Activated CD8-positive, alpha-beta T cell treated with anti-CD3 and anti-CD28 coated beads for 36 hours (primary cell): ENCODE data around the gene NXN. TPM values are rescaled to one million over a fixed set of nuclear protein-coding genes. Genes with fewer than 3 reads are reported as not detected.

ENCODE experiments used
- ATAC-seq: fragments of 200-7000 bp; cut with Tn5 transposase; one replicate; pipeline ENCODE4 v1.10.0; 2021; ENCODE audit warnings: mild to moderate bottlenecking, moderate library complexity
- CTCF ChIA-PET: fragments of 350-600 bp; sonication (Branson Sonifier 250); formaldehyde crosslinking; loops from one replicate; lab custom pipeline; 2021; ENCODE audit warnings: antibody characterized with exemption; lab: Charles Lee
- POLR2A ChIA-PET: fragments of 350-600 bp; sonication (Branson Sonifier 250); formaldehyde crosslinking; loops from one replicate; lab custom pipeline; 2021; ENCODE audit warnings: antibody characterized with exemption; lab: Charles Lee
- DNase-seq: peaks from one replicate; pipeline ENCODE4 v3.0.0-alpha.2; 2020
- H3K27ac Mint-ChIP-seq: one replicate; pipeline ENCODE4 v1.8.0; 2021; ENCODE audit warnings: mild to moderate bottlenecking, mixed read lengths
- H3K27me3 Mint-ChIP-seq: one replicate; pipeline ENCODE4 v1.8.0; 2021; ENCODE audit warnings: mixed read lengths
- H3K36me3 Mint-ChIP-seq: one replicate; pipeline ENCODE4 v1.8.0; 2021; ENCODE audit warnings: low read depth, mixed read lengths
- H3K4me1 Mint-ChIP-seq: one replicate; pipeline ENCODE4 v1.8.0; 2021; ENCODE audit warnings: low read depth, mixed read lengths
- H3K4me3 Mint-ChIP-seq: one replicate; pipeline ENCODE4 v1.8.0; 2021; ENCODE audit warnings: mild to moderate bottlenecking, moderate library complexity, mixed read lengths
- H3K9me3 Mint-ChIP-seq: one replicate; pipeline ENCODE4 v1.8.0; 2021; ENCODE audit warnings: mixed read lengths
- intact Hi-C: fragments of 100-400 bp; cut with micrococcal nuclease; formaldehyde crosslinking; loops from one replicate; pipeline ENCODE4 v1.10.0; 2022
- total RNA-seq, 2 experiments: library from RNA; stranded (reverse); gene quantifications; one replicate each; pipeline ENCODE4 v1.2.3, GENCODE V29; 2021
- TF ChIP-seq, protein P1 (sequence below): fragments of 200-600 bp; IDR thresholded peaks from one replicate; pipeline ENCODE4 v1.8.0; 2022; ENCODE audit warnings: antibody characterized with exemption, mild to moderate bottlenecking

The NXN gene
- total RNA-seq, 2 experiments from 2014 or later, result 1.2 to 1.4 TPM

DNA sequence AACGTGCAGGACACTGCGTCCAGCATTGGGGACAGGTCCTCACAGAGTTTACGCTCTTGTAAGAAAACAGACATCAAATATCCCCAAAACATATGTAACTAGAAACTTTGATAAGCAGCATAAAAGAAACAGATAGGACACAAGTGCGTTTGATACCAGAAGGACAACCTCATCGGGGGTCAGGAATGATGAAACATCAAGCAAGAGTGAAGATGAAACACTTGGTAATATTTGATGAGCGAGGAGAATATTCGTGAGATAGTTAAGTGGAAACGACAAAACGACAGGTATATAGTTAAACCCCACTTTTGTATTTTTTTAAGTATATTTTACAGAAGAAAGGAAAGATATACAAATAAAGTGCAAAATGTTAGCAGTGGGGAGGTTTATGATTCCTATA, 55.9 kb downstream of the NXN start:
- ATAC-seq, result no peak
- POLR2A ChIA-PET, result no interaction called here
- no peak for DNase-seq
- CTCF ChIA-PET, result no interaction called here
- Mint-ChIP-seq H3K27ac (no peak overlapping the region), H3K36me3 (no peaks in the 10 kb centered on the region), H3K4me3 (no peak overlapping the region), H3K4me1 (no peaks in the 10 kb centered on the region), H3K27me3 (peaks cover 10% of the 10 kb centered on the region), H3K9me3 (no peaks in the 10 kb centered on the region)
- intact Hi-C loops, result no loop called here
- TF ChIP-seq, protein P1, sequence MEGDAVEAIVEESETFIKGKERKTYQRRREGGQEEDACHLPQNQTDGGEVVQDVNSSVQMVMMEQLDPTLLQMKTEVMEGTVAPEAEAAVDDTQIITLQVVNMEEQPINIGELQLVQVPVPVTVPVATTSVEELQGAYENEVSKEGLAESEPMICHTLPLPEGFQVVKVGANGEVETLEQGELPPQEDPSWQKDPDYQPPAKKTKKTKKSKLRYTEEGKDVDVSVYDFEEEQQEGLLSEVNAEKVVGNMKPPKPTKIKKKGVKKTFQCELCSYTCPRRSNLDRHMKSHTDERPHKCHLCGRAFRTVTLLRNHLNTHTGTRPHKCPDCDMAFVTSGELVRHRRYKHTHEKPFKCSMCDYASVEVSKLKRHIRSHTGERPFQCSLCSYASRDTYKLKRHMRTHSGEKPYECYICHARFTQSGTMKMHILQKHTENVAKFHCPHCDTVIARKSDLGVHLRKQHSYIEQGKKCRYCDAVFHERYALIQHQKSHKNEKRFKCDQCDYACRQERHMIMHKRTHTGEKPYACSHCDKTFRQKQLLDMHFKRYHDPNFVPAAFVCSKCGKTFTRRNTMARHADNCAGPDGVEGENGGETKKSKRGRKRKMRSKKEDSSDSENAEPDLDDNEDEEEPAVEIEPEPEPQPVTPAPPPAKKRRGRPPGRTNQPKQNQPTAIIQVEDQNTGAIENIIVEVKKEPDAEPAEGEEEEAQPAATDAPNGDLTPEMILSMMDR, result no peak

DNA sequence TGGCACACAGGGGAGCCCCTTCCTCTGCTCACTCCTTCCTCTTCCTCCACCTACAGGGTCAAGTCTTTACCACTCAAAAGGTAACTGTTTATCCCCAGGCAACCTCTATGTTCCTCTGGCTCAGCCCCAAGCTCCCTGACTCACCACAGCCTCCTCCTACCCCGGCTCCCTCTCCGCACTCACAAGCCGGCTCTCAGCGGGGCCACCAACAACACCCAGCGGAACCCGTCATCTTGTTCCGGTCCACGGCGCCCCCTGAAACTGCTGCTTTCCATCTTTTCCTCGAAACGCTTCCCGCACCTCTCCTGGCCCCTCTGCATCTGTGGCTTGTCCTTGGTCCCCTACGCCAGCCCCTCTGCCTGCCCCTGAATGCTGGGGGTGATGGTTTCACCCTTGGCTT, 58.4 kb downstream of the NXN start:
- no peaks in the 10 kb centered on the region for H3K36me3 Mint-ChIP-seq
- ATAC-seq, result no peak
- no peak for DNase-seq
- peaks cover 6% of the 10 kb centered on the region for H3K27me3 Mint-ChIP-seq
- ChIA-PET CTCF (no interaction called here), POLR2A (no interaction called here)
- H3K9me3 Mint-ChIP-seq, result no peaks in the 10 kb centered on the region
- no peaks in the 10 kb centered on the region for H3K4me1 Mint-ChIP-seq
- TF ChIP-seq, protein P1, result no peak
- H3K4me3 Mint-ChIP-seq, result no peak overlapping the region
- intact Hi-C loops, result no loop called here
- H3K27ac Mint-ChIP-seq, result no peak overlapping the region

DNA sequence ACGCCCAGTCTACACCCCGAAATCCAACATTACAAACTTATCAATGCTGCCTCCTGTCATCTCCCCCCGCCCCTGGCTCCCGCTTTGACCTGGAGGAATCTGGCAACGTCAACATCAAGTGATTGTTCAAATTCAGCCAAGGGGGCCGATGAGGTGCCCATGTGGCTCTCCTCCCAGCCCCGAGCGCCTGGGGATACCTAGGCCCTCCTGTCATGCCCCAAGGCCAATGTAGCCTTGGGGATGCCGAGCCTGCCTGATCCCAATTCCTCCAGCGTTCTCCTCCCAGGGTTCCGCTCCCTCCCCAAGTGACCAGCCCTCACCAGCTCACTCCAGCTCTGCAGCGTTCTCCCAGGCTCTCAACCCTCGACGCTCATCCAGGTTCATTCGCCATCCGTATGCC, 59.4 kb downstream of the NXN start:
- intact Hi-C loops, result no loop called here
- ATAC-seq (no peak), DNase-seq (no peak)
- POLR2A ChIA-PET, result no interaction called here
- CTCF ChIA-PET, result no interaction called here
- TF ChIP-seq, protein P1, result no peak
- H3K36me3 Mint-ChIP-seq, result no peaks in the 10 kb centered on the region
- H3K9me3 Mint-ChIP-seq, result no peaks in the 10 kb centered on the region
- H3K27ac Mint-ChIP-seq, result no peak overlapping the region
- H3K4me1 Mint-ChIP-seq, result no peaks in the 10 kb centered on the region
- H3K4me3 Mint-ChIP-seq, result no peak overlapping the region
- peaks cover 2% of the 10 kb centered on the region for H3K27me3 Mint-ChIP-seq

DNA sequence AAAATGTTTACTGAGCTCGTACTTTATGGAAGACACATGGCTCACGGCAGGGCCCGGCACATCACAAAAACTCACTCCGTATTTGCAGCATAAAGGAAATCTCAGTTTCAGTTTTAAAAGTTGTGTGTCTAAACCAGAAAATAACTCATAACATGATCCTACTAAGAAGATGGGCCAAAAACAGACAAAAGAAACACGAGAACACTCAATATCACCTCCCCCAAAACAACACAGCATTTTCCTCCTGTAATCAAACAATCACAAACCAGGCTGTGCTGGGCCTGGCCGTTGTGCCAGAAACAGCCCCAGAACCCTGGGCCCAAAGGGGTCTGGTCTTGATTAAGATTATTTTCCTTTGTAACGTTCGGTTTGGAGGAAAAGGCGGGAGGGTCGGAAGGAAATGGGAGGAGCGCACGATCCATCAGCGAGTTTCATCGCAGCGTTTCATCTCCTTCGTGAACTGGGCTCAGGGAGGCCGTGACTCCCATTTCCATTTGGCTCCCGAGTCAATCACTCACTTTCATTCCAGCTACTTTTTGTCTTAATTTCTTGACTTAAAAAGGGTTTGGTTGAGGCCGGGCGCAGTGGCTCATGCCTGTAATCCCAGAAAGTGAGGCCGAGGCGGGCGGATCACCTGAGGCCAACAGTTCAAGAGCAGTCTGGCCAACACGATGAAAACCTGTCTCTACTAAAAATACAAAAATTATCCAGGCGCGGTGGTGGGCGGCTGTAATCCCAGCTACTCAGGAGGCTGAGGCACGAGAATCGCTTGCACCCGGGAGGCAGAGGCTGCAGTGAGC, 61.4 kb downstream of the NXN start:
- ATAC-seq, result no peak
- H3K27ac Mint-ChIP-seq, result no peak overlapping the region

DNA sequence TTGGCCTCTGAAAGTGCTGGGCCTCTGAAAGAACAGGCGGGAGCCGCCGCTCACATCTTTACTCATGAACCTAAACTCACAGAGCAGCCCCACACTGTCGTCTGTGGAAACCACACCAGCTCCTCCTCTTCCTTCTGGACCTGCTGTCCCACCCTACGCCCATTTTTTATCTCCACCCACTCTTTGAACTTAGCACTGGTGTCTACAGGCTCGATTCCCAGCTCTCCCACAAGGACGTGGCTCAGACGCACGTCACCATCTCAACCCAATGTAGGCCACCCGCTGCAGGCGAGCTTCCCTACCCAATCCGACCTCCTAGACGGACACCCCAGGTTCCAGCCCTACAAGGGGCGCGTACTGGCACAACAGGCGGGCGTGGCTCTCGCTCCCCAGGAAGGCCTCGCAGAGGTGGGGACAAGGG, 62.2 kb downstream of the NXN start:
- Mint-ChIP-seq H3K4me1 (no peaks in the 10 kb centered on the region), H3K27ac (no peak overlapping the region), H3K4me3 (no peak overlapping the region), H3K27me3 (peaks cover 7% of the 10 kb centered on the region), H3K9me3 (no peaks in the 10 kb centered on the region), H3K36me3 (no peaks in the 10 kb centered on the region)
- no peak for ATAC-seq
- intact Hi-C loops, result no loop called here
- TF ChIP-seq, protein P1, result no peak
- ChIA-PET POLR2A (no interaction called here), CTCF (no interaction called here)
- no peak for DNase-seq

More for the DNA sequence above, 61.4 kb downstream of the NXN start:
- ChIA-PET POLR2A (no interaction called here), CTCF (no interaction called here)
- TF ChIP-seq, protein P1, result no peak
- no peaks in the 10 kb centered on the region for H3K4me1 Mint-ChIP-seq
- intact Hi-C loops, result no loop called here
- no peak for DNase-seq
- H3K4me3 Mint-ChIP-seq, result no peak overlapping the region
- H3K27me3 Mint-ChIP-seq, result peaks cover 6% of the 10 kb centered on the region
- H3K36me3 Mint-ChIP-seq, result no peaks in the 10 kb centered on the region
- H3K9me3 Mint-ChIP-seq, result no peaks in the 10 kb centered on the region
